Measurements from ENCODE around the gene PCID2. TPM values are rescaled to one million over a fixed set of nuclear protein-coding genes. Genes with fewer than 3 reads are reported as not detected.

The PCID2 gene
- polyA plus RNA-seq, 1 of the 3 experiments (the other 2 are of a cell fraction), result 69.8 TPM

- no peak for DNase-seq
- 96% methylated on average over 4 of the region's 5 CpGs for WGBS (ENCODE audit: low lambda C conversion rate)
- peaks cover 23 to 59% of the 10 kb centered on the region in 2 experiments for H3K36me3 ChIP-seq (replicated peaks in 1 of 2; ENCODE audit: control insufficient read depth in 1 of 2, insufficient read depth in 2 of 2, low read length in 1 of 2)
- TF ChIP-seq TEAD4 (IDR thresholded peaks at IDR 0.05; ENCODE audit: borderline replicate concordance, insufficient read depth) (no peak), RCOR1 (IDR thresholded peaks at IDR 0.05; ENCODE audit: low read length) (no peak), CHD2 (IDR thresholded peaks at IDR 0.05; ENCODE audit: low read length, partially characterized antibody) (no peak), USF1 (IDR thresholded peaks at IDR 0.05; ENCODE audit: borderline replicate concordance, low read depth) (no peak)
- H3K4me3 ChIP-seq (ENCODE audit: low read depth in 2 of 2, low read length in 1 of 2), result no peak overlapping the region
- H3F3A ChIP-seq (replicated peaks; ENCODE audit: insufficient read depth), result no peaks in the 10 kb centered on the region
- no peaks in the 10 kb centered on the region; a peak in 1 of 4 replicates for H3K4me1 ChIP-seq (ENCODE audit: control insufficient read depth in 1 of 2, insufficient read depth in 2 of 2, low read depth in 1 of 2, low read length in 1 of 2)
- H4K20me1 ChIP-seq (ENCODE audit: insufficient read depth), result peaks cover 7% of the 10 kb centered on the region
- no peak overlapping the region for H3K27ac ChIP-seq (ENCODE audit: low read depth in 2 of 2, low read length in 1 of 2)
- CTCF ChIA-PET, result no interaction called here
- H3K79me2 ChIP-seq (ENCODE audit: insufficient read depth), result peaks cover 42% of the 10 kb centered on the region
- H3K9me3 ChIP-seq, result no peaks in the 10 kb centered on the region
- H3K9me2 ChIP-seq, result no peaks in the 10 kb centered on the region
- no peak overlapping the region for H3K4me2 ChIP-seq
- no peak overlapping the region for H3K9ac ChIP-seq
- POLR2A ChIA-PET, result no interaction called here
- no peak overlapping the region for H2AFZ ChIP-seq (ENCODE audit: low read depth)
- H3K27me3 ChIP-seq (ENCODE audit: insufficient read depth), result no peaks in the 10 kb centered on the region
These were observed 20.7 kb upstream of the PCID2 start for GRCh38 chr13:113229161-113229560.

DNA sequence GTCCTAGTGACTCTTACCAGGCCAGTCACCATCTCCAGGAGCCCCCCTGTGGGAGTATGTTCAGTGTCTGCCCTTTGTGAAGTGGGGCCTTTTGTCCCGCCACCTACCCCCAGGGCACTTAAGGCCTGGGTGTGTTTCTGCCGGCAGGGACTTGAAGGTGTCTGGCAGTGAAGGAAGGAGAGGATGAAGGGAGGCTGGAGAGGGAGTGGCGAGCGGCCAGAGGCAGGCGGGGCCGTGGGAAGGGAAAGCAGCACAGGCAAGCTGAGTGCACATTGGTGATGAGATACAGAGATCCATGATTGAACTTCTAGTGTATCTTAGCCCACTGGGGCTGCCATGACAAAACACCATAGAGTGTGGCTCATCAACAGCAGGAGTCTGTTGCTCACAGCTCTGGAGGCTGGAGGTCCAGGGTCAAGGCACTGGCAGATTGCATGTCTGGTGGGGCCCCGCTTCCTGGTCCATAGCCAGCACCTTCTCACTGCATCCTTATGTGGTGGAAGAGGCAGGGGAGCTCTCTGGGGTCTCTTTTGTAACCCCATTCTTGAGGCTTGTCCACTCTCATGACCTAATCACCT lies 18.5 kb upstream of the PCID2 start:
- peaks cover 16% of the 10 kb centered on the region for H4K20me1 ChIP-seq (ENCODE audit: insufficient read depth)

More for the DNA sequence above, 18.5 kb upstream of the PCID2 start:
- H3K27me3 ChIP-seq (ENCODE audit: insufficient read depth), result no peaks in the 10 kb centered on the region
- peaks cover 24 to 45% of the 10 kb centered on the region in 2 experiments for H3K36me3 ChIP-seq (replicated peaks in 1 of 2; ENCODE audit: control insufficient read depth in 1 of 2, insufficient read depth in 2 of 2, low read length in 1 of 2)
- POLR2A ChIA-PET, result no interaction called here
- no peaks in the 10 kb centered on the region for H3K9me3 ChIP-seq
- WGBS (ENCODE audit: low lambda C conversion rate), result 97% methylated on average over 7 of the region's 7 CpGs
- H3K4me2 ChIP-seq, result no peak overlapping the region
- no peak for DNase-seq
- H3F3A ChIP-seq (replicated peaks; ENCODE audit: insufficient read depth), result no peaks in the 10 kb centered on the region
- no peaks in the 10 kb centered on the region; a peak in 1 of 4 replicates for H3K4me1 ChIP-seq (ENCODE audit: control insufficient read depth in 1 of 2, insufficient read depth in 2 of 2, low read depth in 1 of 2, low read length in 1 of 2)
- no peaks in the 10 kb centered on the region for H3K9me2 ChIP-seq
- H2AFZ ChIP-seq (ENCODE audit: low read depth), result no peak overlapping the region
- CTCF ChIA-PET, result no interaction called here
- no peak overlapping the region for H3K27ac ChIP-seq (ENCODE audit: low read depth in 2 of 2, low read length in 1 of 2)
- H3K9ac ChIP-seq, result no peak overlapping the region
- H3K79me2 ChIP-seq (ENCODE audit: insufficient read depth), result peaks cover 64% of the 10 kb centered on the region
- H3K4me3 ChIP-seq (ENCODE audit: low read depth in 2 of 2, low read length in 1 of 2), result no peak overlapping the region
- no peak for TF ChIP-seq EZH2phosphoT487 (IDR thresholded peaks at IDR 0.05; ENCODE audit: borderline replicate concordance, low read depth)
- TF ChIP-seq, protein P1, sequence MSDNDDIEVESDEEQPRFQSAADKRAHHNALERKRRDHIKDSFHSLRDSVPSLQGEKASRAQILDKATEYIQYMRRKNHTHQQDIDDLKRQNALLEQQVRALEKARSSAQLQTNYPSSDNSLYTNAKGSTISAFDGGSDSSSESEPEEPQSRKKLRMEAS (IDR thresholded peaks at IDR 0.05; ENCODE audit: low read depth), result no peak
- TF ChIP-seq ZBTB33 (IDR thresholded peaks at IDR 0.05; ENCODE audit: borderline replicate concordance, low read depth), result no peak
- no peak for TF ChIP-seq TEAD4 (IDR thresholded peaks at IDR 0.05; ENCODE audit: borderline replicate concordance, insufficient read depth)
- TF ChIP-seq IRF3 (IDR thresholded peaks at IDR 0.05; ENCODE audit: low read depth, low read length), result no peak
- no peak for TF ChIP-seq SMC3 (IDR thresholded peaks at IDR 0.05; ENCODE audit: low read depth, low read length)
- no peak for TF ChIP-seq TAF1 (IDR thresholded peaks at IDR 0.05; ENCODE audit: borderline replicate concordance, low read depth, low read length)

All from SK-N-SH (cell line).